Cerebellar cortex (tissue), 1 donor: ENCODE data around the gene MADD.
"Not testable (repeated sequence)": the region's sequence is repeated elsewhere in the genome, so short reads cannot be mapped to it uniquely, and the experiment has no call there.

Source experiments
- DNase-seq: peaks from one replicate; pipeline ENCODE4 v3.0.0-alpha.2; 2015; ENCODE audit warnings: low spot score

The MADD gene

GRCh38 chr11:47325271-47326041 lies 55.5 kb downstream of the MADD start:
- peak; percentile 36 for DNase-seq

DNA sequence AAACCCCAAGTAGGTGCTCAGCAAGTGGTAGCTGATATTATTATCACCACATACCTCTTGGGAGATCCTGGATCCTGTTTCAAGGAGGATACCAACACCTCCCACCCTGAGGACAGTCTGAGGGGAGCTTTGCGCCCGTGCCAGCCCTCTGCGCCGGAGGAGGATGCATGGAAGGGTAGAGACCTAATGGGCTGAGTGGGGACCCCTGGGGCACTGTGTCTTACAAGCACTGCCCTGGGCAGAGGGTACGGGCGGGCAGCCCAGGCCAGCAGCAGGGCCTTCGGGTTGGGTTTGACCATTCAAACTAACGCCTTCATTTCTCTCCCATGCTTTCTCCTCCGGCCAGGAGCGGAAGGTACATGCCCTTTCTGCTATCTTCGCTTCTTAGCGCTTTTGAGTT lies 56.3 kb downstream of the MADD start:
- DNase-seq: no peak

DNA sequence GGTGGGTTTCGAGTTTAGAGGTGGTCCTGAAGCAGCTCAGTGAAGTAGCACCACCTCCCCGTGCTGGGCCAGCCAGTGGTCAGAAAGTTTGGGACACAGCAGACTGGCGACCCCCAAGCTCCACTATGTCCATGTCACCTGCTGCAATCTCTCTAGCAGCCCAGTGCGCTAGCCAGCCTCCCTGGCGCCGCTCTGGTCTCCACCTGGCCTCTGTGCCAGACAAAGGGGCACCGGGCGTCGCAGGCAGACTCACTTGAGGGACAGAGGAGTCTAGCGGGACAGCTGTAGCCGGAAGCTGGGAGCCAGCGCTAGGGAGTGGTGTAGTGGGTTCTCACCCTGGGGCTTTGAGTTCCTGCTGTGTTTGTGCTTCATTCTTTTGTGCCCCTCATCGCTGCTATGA lies 57.1 kb downstream of the MADD start:
- DNase-seq: no peak

DNA sequence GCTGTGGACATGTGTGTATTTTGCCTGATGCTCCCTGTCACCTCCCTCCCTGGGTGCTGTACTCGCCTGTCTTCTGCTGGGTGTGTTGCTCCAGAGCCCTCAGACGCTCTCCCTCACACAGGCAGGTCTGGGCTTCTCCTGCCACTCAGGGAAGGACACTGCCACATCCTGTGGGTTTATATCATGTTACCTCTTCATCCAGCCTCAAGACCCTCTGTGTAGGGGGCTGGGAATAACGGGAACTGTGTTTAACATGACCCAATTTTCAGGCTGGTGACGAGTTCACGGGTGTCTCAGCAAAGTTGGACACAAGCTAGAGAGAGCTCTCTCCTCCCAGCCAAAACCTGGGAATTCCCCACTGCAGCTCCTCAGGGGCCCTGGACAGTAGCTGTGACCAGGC lies 58.0 kb downstream of the MADD start:
- DNase-seq: no peak

- DNase-seq: no peak
Observed at GRCh38 chr11:47328449-47329390, 58.8 kb downstream of the MADD start.

DNA sequence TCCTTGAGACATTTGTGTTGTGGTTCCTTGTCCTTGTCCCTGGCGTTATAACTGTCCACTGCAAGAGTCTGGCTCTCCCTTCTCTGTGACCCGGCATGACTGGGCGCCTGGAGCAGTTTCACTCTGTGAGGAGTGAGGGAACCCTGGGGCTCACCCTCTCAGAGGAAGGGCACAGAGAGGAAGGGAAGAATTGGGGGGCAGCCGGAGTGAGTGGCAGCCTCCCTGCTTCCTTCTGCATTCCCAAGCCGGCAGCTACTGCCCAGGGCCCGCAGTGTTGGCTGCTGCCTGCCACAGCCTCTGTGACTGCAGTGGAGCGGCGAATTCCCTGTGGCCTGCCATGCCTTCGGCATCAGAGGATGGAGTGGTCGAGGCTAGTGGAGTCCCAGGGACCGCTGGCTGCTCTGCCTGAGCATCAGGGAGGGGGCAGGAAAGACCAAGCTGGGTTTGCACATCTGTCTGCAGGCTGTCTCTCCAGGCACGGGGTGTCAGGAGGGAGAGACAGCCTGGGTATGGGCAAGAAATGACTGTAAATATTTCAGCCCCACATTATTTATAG lies 59.6 kb downstream of the MADD start:
- DNase-seq: no peak

DNA sequence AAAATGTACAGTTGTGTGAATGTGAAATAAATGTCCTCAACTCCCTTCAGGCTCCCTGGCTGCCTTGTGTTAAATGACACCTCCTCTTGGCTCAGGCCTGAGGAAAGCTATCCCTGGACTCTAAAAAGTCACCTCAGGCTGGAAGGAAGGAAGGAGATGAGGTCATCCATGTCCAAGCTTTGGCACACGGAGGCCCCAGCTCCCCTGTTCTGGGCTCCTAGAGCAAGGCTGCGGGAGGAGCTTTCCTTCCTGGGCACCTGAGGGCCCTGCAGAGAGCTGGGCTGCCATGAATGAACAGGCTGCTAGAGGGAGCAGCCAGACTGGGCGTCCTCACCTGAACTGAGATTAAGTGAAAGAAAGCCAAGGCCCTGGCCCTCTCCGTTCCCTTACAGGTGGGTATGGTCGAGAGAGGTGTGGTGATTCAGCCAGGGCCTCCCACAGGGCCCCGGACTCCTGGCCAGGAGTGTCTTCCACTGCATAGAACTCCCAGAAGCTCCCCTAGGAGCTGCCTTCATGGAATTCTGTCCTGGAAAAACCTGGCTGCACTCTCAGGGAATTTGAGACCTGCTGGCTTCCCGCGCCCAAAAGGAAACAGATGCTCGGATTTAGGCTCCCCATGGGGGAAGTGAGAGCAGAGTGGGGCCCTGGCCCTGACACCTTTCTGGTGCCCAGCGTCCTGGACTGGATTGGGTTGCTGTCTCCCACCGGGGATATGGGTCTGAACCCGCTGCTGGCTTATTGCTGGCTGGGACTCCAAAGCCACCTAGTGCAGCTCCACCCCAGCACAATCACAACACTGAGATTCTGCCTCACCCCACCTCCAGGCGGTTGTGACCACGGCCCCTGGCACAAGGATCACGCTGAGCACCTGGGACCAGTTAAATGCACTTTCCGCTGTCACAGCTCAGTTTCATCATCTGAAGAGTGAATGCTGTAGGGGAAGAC lies 60.3 kb downstream of the MADD start:
- DNase-seq: peak; percentile 87

GRCh38 chr11:47331454-47332302 lies 61.7 kb downstream of the MADD start:
- no peak for DNase-seq

DNA sequence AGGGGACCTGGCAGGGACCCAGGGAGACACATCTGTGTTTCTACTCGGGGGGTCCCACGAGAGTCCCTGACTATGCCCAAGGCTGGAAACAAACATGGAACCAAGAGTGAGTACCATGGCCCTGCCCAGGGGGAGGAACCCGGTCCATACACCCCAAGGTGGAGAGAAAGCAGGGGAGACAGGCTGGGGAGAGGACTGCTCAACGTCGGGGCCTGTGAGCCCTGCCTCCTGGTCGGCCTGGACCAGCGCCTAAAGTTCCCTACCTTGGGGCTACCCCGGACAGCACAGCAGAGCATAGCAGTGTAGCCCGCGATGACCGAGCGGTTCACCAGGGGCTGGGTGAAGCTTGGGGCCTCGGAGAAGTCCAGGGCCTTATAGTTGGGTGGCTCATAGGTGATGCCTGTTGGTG lies 62.4 kb downstream of the MADD start:
- DNase-seq: no peak

DNA sequence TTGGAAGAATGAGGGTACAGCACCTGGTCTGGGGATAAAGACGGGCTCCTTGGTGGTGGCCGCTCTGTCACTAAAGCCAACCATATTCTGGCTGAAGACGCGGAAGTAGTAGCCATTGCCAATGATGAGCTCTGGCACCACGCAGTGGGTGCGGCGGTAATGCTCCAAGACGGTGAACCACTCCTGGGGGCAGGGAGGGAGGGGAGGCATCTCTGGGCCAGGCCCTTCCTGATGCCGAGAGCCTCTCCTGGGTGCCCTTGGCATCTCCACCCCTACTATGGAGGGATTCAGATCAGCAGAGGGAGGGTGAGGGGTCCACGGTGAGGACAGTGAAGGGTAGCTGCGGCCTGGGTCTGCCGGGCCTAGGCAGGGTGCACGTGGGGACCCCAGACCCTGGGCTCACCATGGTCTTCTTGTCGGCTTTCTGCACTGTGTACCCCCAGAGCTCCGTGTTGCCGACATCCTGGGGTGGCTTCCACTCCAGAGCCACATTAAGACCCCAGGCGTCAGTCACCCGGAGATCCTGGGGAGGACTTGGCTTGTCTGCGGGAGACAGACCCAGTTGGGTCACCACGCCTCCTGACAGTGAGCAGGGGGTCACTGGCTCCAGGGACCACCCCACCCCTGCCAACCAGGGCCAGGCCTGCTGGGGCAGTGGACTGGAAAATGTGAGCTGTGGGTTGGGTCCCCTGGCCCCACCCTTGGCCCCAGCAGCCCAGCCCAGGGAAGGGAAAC lies 63.0 kb downstream of the MADD start:
- DNase-seq: no peak

GRCh38 chr11:47333526-47333845 lies 63.6 kb downstream of the MADD start:
- DNase-seq: no peak

DNA sequence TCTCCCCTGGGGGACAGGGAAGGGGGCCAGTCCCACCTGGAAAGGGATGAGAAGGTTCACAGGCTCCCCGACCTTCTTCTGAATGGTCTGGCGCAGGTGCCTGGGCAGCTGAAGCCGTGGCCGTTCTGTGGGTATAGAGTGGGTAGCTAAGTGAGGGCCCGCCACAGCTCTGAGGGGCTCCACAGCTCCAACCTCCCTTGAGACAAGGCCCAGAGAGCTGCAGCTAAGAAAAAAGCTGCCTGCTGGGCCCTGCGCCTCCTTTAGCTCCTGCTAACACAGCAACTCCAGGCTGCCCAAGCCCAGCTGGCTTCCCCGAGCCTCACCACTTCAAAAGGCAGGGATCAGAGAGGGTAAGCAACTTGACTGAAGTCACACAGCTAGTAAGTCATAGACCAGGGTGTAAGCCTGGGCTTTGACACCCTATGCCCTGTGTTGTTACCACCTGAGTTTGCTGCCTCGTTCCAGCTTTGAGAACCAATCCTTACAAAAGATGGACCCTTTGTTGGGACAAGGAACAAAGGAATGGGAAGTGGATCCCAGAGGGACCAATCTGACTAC lies 64.0 kb downstream of the MADD start:
- DNase-seq: no peak

- not testable (repeated sequence) for DNase-seq
Observed at GRCh38 chr11:47334699-47335411, 64.9 kb downstream of the MADD start.

- no peak for DNase-seq
Observed at GRCh38 chr11:47335733-47336132, 65.8 kb downstream of the MADD start.

DNA sequence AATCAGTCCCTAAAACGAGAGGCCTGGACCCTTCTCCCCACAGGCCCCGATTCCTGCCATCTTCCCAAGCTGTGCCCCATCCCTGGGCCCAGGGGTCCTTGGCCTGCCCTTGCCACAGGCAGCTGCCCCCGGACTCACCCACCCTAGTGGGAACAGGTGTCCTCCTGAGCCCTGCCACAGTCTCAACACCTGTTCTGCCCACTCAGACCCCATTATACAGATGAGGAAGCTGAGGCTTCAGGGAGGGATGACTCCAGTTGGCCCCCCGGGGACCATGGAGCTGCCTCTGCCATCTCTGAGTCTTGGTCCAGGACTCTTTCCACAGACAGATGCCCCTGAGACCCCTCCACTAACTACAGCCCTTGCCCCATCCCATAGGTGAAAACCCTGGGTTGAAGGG lies 66.7 kb downstream of the MADD start:
- no peak for DNase-seq

DNA sequence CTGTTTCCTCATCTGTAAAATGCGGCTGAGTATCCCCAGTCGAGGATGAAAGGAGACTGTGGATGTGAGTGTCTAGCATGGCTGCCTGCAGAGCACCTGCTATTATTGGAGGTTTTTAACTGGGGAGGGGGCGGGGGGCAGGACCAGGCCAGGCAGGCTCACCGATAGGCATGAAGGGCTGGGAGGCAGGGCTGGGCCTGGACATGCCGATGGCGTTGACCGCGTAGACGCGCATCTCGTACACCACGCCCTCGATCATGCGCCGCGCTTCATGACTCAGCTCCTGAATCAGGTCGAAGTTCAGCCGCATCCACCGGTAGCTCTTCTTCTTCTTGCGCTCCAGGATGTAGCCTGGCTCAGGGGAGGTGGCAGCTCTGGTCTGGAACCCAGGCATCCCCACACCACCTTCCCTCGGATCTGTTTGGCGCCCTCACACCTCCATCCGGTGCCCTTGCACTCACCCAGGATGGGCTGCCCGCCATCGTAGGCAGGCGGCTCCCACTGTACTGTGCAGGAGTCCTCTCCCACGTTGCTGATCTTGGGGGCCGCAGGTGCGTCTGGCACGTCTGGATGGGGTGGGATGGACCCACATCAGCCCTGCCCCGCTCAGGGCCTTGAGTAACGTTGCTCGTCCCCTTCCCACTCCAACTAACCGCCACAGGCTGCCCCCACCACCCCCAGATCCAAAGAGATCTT lies 67.4 kb downstream of the MADD start:
- DNase-seq: no peak

- DNase-seq: no peak
Observed at GRCh38 chr11:47338396-47339241, 68.7 kb downstream of the MADD start.

GRCh38 chr11:47340010-47340409 lies 70.1 kb downstream of the MADD start:
- no peak for DNase-seq
